BLaER1 (cell line): ENCODE measurements around the gene ATP9B.

ENCODE experiments used
- H3K27ac ChIP-seq: shearing (Covaris generic); formaldehyde crosslinking; 2 replicates; pipeline ENCODE4 v1.8.1; 2022
- H3K27me3 ChIP-seq: shearing (Covaris generic); formaldehyde crosslinking; 2 replicates; pipeline ENCODE4 v1.8.1; 2022
- H3K36me3 ChIP-seq: shearing (Covaris generic); formaldehyde crosslinking; 2 replicates; pipeline ENCODE4 v1.8.1; 2022
- H3K4me1 ChIP-seq: shearing (Covaris generic); formaldehyde crosslinking; 2 replicates; pipeline ENCODE4 v1.8.1; 2022
- H3K4me2 ChIP-seq: shearing (Covaris generic); formaldehyde crosslinking; 2 replicates; pipeline ENCODE4 v1.8.1; 2022
- H3K4me3 ChIP-seq: shearing (Covaris generic); formaldehyde crosslinking; 2 replicates; pipeline ENCODE4 v1.8.1; 2022
- H3K9ac ChIP-seq: shearing (Covaris generic); formaldehyde crosslinking; 2 replicates; pipeline ENCODE4 v1.8.1; 2022
- H3K9me3 ChIP-seq: shearing (Covaris generic); formaldehyde crosslinking; 2 replicates; pipeline ENCODE4 v1.8.1; 2022
- H4K20me1 ChIP-seq: shearing (Covaris generic); formaldehyde crosslinking; 2 replicates; pipeline ENCODE4 v1.8.1; 2022
- Cebpa-rat ChIP-seq: shearing (Covaris generic); IDR thresholded peaks from 2 replicates; pipeline ENCODE4 v1.8.1; 2022

Gene ATP9B

DNA sequence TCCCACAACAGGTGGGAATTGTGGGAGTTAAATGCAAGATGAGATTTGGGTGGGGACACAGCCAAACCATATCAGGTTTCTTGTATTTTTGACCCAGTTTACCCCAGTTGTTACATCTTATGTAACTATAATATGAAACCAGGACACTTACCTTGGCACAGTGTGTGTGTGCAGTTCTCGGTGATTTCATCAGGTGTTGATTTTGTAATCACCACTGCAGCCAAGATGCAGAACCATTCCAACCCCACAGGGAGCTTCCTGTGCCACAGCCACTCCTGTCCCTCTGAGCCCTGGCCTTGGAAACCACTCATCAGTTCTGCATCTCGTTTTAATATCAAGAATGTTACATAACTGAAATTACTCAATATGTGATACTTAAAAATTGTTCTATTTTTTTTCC, 31.8 kb downstream of the ATP9B start:
- Histone ChIP-seq H3K36me3 (peaks cover 46% of the 10 kb centered on the region), H3K9me3 (peaks cover 14% of the 10 kb centered on the region; the same call in 1 of the 2 replicates), H3K4me2 (no peak overlapping the region), H3K4me3 (no peak overlapping the region), H3K4me1 (no peaks in the 10 kb centered on the region), H3K27me3 (no peaks in the 10 kb centered on the region), H4K20me1 (peaks cover 15% of the 10 kb centered on the region; the same call in 1 of the 2 replicates), H3K9ac (no peak overlapping the region), H3K27ac (no peak overlapping the region)
- no peak for TF ChIP-seq Cebpa-rat

DNA sequence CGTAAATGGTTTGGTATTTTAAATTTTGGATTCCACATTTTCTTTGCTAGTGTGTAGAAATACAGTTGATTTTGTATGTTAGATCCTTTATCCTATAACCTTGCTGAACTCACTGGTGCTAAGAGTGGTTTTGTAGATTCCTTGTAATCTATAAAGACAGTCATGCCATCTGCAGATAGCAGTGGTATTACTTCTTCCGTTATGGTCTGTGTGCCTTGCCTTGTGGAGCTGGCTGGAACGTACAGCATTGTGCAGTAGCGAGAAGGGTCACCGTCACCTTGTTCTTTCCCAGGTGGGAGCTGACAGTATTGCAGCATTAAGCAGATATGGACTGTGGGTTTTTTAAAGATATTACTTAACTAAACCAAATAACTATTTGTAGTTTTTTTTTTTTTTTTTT, 33.7 kb downstream of the ATP9B start:
- TF ChIP-seq Cebpa-rat: no peak
- no peaks in the 10 kb centered on the region for H3K4me1 ChIP-seq

GRCh38 chr18:79104137-79104536, 34.9 kb downstream of the ATP9B start:
- Histone ChIP-seq H3K36me3 (peaks cover 44% of the 10 kb centered on the region), H3K4me1 (no peaks in the 10 kb centered on the region), H3K4me2 (no peak overlapping the region), H3K9ac (no peak overlapping the region), H3K9me3 (peaks cover 8% of the 10 kb centered on the region; the same call in 1 of the 2 replicates), H3K4me3 (no peak overlapping the region), H3K27me3 (no peaks in the 10 kb centered on the region), H4K20me1 (peaks cover 39% of the 10 kb centered on the region; the same call in 1 of the 2 replicates), H3K27ac (no peak overlapping the region)
- no peak for TF ChIP-seq Cebpa-rat

More for the DNA sequence above, 33.7 kb downstream of the ATP9B start:
- H4K20me1 ChIP-seq: peaks cover 28% of the 10 kb centered on the region; the same call in 1 of the 2 replicates
- peaks cover 9% of the 10 kb centered on the region; the same call in 1 of the 2 replicates for H3K9me3 ChIP-seq
- no peaks in the 10 kb centered on the region for H3K27me3 ChIP-seq
- no peak overlapping the region for H3K4me3 ChIP-seq
- no peak overlapping the region for H3K9ac ChIP-seq
- no peak overlapping the region for H3K27ac ChIP-seq
- no peak overlapping the region for H3K4me2 ChIP-seq
- peaks cover 44% of the 10 kb centered on the region for H3K36me3 ChIP-seq

DNA sequence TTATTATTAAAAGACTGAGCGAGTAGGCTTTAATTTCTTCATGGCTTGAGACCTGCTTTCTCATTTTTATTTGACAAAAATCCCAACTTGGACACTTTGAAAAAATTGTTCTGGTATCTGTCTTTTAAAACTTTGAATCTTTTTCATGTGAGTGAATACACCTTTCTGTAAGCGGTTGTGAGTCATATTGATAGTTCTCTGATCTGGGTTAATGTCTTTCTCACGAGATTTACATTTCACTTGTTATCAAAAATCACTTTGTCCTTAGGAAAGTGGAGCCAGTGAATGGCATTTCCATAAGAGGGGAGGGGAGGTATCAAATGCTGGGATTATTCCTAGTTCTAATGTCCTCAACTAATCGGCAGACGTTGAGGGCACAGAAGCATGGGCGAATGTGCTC, 36.3 kb downstream of the ATP9B start:
- Histone ChIP-seq H3K9me3 (peaks cover 5% of the 10 kb centered on the region; the same call in 1 of the 2 replicates), H3K36me3 (peaks cover 36% of the 10 kb centered on the region)
- TF ChIP-seq Cebpa-rat: no peak

DNA sequence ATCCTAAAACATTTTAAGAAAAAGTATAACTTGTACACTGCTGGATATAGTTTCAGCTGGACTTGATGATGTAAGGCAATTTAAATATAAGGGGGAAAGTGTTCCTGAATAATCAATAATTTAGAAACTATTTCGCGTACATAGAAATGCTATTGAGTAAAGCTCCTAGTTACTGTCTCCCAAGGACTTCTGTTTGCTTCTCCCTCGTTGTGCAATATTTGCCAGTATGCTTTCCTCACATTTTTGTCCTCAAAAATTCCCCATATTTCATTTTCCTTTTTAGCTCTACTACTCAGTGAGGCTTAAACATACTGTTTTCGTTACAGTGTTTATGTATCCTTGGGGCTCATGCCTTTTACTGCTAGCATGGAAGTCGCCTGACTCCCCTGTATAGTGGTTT, 36.9 kb downstream of the ATP9B start:
- Histone ChIP-seq H3K9ac (no peak overlapping the region), H4K20me1 (peaks cover 39% of the 10 kb centered on the region; the same call in 1 of the 2 replicates), H3K27me3 (no peaks in the 10 kb centered on the region), H3K4me3 (no peak overlapping the region), H3K27ac (no peak overlapping the region), H3K9me3 (peaks cover 5% of the 10 kb centered on the region; the same call in 1 of the 2 replicates), H3K36me3 (peaks cover 30% of the 10 kb centered on the region), H3K4me2 (no peak overlapping the region), H3K4me1 (no peaks in the 10 kb centered on the region)
- no peak for TF ChIP-seq Cebpa-rat

More for the DNA sequence above, 36.3 kb downstream of the ATP9B start:
- Histone ChIP-seq H3K4me2 (no peak overlapping the region), H4K20me1 (peaks cover 39% of the 10 kb centered on the region; the same call in 1 of the 2 replicates), H3K4me3 (no peak overlapping the region), H3K9ac (no peak overlapping the region), H3K4me1 (no peaks in the 10 kb centered on the region), H3K27ac (no peak overlapping the region), H3K27me3 (no peaks in the 10 kb centered on the region)

DNA sequence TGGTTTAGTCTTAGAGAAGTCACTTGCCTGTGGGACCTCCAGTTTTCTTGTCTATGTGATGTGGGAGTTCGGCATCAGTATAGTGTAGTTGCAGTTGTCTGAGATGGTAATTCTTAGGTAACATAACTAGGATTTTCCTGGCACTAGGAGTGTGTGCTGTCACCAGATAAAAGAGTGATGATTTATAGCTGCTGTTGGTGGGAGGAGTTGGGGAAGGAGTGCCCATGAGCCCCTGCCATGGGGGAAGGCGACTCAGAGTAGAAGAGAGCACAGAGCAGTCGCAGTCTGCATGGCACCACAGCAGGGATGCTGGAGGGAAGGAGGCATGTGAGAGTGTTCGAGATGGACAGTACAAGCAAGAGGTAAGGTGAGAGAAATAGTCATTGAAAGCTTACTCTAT, 38.7 kb downstream of the ATP9B start:
- H3K9me3 ChIP-seq: peaks cover 5% of the 10 kb centered on the region; the same call in 1 of the 2 replicates
- TF ChIP-seq Cebpa-rat: no peak
- H3K36me3 ChIP-seq: peaks cover 26% of the 10 kb centered on the region
- no peak overlapping the region for H3K27ac ChIP-seq
- no peak overlapping the region for H3K4me2 ChIP-seq
- no peaks in the 10 kb centered on the region for H3K4me1 ChIP-seq
- H3K9ac ChIP-seq: no peak overlapping the region
- H3K27me3 ChIP-seq: no peaks in the 10 kb centered on the region
- peaks cover 39% of the 10 kb centered on the region; the same call in 1 of the 2 replicates for H4K20me1 ChIP-seq
- H3K4me3 ChIP-seq: no peak overlapping the region

- Histone ChIP-seq H3K27ac (no peak overlapping the region), H3K4me2 (no peak overlapping the region), H3K27me3 (no peaks in the 10 kb centered on the region), H3K9ac (no peak overlapping the region), H4K20me1 (peaks cover 39% of the 10 kb centered on the region; the same call in 1 of the 2 replicates), H3K4me3 (no peak overlapping the region), H3K36me3 (peaks cover 27% of the 10 kb centered on the region), H3K4me1 (no peaks in the 10 kb centered on the region), H3K9me3 (peaks cover 5% of the 10 kb centered on the region; the same call in 1 of the 2 replicates)
- no peak for TF ChIP-seq Cebpa-rat
These were observed 39.5 kb downstream of the ATP9B start for GRCh38 chr18:79108549-79109215.

DNA sequence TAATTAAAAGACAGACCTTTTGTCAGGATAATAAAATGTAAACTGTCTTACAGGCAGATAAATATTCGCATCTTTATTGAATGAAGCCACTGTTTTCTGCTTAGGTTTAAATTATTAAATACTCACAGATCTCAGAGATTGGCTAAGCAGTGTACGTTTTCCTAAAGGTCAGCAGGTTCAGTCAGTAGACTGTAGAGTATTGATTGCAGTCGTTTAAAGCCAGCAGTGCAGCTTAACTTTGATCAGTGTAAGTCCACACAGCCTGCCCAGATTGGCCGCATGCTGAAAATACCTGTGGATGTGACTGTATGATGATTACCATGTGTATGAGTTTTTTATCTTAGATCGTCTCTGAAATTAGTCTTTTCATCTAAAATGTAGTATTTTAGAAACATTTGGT, 42.3 kb downstream of the ATP9B start:
- Histone ChIP-seq H3K4me2 (no peak overlapping the region), H3K9me3 (peaks cover 7% of the 10 kb centered on the region; the same call in 1 of the 2 replicates), H3K27me3 (no peaks in the 10 kb centered on the region), H4K20me1 (peaks cover 24% of the 10 kb centered on the region; the same call in 1 of the 2 replicates), H3K27ac (no peak overlapping the region), H3K9ac (no peak overlapping the region), H3K4me3 (no peak overlapping the region), H3K4me1 (no peaks in the 10 kb centered on the region), H3K36me3 (peaks cover 28% of the 10 kb centered on the region)
- TF ChIP-seq Cebpa-rat: no peak

DNA sequence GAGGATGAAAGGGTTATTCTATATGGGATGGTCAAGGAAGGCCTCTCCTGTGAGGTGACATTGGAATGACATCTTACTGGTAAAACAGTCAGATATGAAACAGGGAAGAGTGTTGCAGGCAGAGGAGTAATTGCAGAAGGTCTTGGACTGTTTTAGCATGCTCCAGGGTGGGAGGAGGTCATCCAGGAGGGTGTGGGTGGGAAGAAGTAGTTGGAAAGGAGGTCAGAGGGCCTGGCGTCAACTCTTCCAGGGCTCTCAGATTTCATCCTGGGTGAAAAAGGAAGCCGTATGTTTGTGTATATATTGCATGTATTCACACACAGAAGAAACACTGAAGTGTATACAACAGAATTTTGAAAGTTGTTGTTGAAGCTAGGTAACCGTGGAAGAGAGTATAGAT, 48.2 kb downstream of the ATP9B start:
- Histone ChIP-seq H4K20me1 (no peaks in the 10 kb centered on the region), H3K4me1 (peaks cover 10% of the 10 kb centered on the region), H3K27me3 (no peaks in the 10 kb centered on the region), H3K4me2 (no peak overlapping the region), H3K4me3 (no peak overlapping the region), H3K9me3 (peaks cover 7% of the 10 kb centered on the region; the same call in 1 of the 2 replicates), H3K9ac (no peak overlapping the region), H3K27ac (no peak overlapping the region), H3K36me3 (peaks cover 27% of the 10 kb centered on the region)
- no peak for TF ChIP-seq Cebpa-rat

DNA sequence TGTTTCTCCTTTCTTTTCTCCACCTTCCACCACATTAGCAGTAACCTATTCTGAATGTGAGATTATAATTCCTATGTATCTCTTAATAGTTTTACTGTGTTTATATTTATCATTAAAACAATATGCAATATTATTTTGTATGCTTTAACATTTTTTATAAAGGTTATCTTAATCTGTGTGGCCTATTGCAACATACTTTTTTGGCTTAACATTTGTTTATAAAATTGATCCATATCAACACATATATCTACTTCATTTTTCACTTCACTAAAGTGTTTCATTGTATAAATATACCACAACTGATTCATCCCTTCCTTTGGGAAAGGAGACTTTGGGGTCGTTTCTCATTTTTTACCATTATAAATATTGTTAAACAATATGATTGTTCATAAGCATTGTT, 48.6 kb downstream of the ATP9B start:
- no peak overlapping the region for H3K4me3 ChIP-seq
- no peaks in the 10 kb centered on the region for H3K27me3 ChIP-seq
- peaks cover 10% of the 10 kb centered on the region for H3K4me1 ChIP-seq
- H3K4me2 ChIP-seq: no peak overlapping the region
- no peak overlapping the region for H3K27ac ChIP-seq
- TF ChIP-seq Cebpa-rat: no peak
- peaks cover 7% of the 10 kb centered on the region; the same call in 1 of the 2 replicates for H3K9me3 ChIP-seq
- no peaks in the 10 kb centered on the region for H4K20me1 ChIP-seq
- peaks cover 27% of the 10 kb centered on the region for H3K36me3 ChIP-seq
- no peak overlapping the region for H3K9ac ChIP-seq
